GM21447 (cell line): ENCODE results near the gene FCGR3B.
A peak's percentile ranks its signal among the peaks of the same experiment; 100 is the strongest.
"Not testable (repeated sequence)": the region's sequence is repeated elsewhere in the genome, so short reads cannot be mapped to it uniquely, and the experiment has no call there.

Experiments
- ATAC-seq: cut with Tn5 transposase; IDR thresholded peaks from one replicate; pipeline ENCODE4 v1.9.1; 2021; ENCODE audit not compliant: unreplicated experiment

FCGR3B gene

DNA sequence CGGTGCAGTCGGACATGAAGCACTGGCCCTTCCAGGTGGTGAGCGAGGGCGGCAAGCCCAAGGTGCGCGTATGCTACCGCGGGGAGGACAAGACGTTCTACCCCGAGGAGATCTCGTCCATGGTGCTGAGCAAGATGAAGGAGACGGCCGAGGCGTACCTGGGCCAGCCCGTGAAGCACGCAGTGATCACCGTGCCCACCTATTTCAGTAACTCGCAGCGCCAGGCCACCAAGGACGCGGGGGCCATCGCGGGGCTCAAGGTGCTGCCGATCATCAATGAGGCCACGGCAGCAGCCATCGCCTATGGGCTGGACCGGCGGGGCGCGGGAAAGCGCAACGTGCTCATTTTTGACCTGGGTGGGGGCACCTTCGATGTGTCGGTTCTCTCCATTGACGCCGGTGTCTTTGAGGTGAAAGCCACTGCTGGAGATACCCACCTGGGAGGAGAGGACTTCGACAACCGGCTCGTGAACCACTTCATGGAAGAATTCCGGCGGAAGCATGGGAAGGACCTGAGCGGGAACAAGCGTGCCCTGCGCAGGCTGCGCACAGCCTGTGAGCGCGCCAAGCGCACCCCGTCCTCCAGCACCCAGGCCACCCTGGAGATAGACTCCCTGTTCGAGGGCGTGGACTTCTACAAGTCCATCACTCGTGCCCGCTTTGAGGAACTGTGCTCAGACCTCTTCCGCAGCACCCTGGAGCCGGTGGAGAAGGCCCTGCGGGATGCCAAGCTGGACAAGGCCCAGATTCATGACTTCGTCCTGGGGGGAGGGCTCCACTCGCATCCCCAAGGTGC lies 24.2 kb downstream of the FCGR3B start:
- not testable (repeated sequence) for ATAC-seq

DNA sequence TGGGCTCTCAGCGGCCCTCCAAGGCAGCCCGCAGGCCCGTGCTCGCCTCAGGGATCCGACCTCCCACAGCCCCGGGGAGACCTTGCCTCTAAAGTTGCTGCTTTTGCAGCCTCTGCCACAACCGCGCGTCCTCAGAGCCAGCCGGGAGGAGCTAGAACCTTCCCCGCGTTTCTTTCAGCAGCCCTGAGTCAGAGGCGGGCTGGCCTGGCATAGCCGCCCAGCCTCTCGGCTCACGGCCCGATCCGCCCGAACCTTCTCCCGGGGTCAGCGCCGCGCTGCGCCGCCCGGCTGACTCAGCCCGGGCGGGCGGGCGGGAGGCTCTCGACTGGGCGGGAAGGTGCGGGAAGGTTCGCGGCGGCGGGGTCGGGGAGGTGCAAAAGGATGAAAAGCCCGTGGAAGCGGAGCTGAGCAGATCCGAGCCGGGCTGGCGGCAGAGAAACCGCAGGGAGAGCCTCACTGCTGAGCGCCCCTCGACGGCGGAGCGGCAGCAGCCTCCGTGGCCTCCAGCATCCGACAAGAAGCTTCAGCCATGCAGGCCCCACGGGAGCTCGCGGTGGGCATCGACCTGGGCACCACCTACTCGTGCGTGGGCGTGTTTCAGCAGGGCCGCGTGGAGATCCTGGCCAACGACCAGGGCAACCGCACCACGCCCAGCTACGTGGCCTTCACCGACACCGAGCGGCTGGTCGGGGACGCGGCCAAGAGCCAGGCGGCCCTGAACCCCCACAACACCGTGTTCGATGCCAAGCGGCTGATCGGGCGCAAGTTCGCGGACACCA lies 25.0 kb downstream of the FCGR3B start:
- not testable (repeated sequence) for ATAC-seq

- not testable (repeated sequence) for ATAC-seq
These were observed 26.0 kb downstream of the FCGR3B start for GRCh38 chr1:161605024-161605423.

- ATAC-seq = not testable (repeated sequence)
These were observed 33.9 kb downstream of the FCGR3B start for GRCh38 chr1:161597077-161597476.

DNA sequence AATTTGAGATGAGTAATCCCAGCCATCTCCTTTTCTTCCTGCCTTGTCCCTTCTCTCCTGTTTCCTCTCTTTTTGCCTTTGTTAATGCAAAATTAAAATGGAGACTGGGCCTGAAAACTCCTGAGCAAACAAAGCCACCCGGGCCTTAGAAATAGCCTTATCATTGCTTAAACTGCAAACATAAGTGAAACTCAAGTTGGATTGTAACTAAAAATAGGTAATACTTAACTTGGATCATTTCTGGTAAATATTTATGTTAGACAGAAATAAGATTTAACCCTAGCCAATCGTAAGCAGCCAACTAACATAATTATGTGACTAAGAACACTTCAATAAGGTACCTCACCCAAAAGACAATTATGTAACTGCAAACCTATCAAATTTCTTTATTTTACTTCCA lies 35.4 kb downstream of the FCGR3B start:
- ATAC-seq = not testable (repeated sequence)

GRCh38 chr1:161595173-161595572 lies 35.8 kb downstream of the FCGR3B start:
- ATAC-seq = not testable (repeated sequence)

GRCh38 chr1:161594269-161594984 lies 36.5 kb downstream of the FCGR3B start:
- ATAC-seq = not testable (repeated sequence)

DNA sequence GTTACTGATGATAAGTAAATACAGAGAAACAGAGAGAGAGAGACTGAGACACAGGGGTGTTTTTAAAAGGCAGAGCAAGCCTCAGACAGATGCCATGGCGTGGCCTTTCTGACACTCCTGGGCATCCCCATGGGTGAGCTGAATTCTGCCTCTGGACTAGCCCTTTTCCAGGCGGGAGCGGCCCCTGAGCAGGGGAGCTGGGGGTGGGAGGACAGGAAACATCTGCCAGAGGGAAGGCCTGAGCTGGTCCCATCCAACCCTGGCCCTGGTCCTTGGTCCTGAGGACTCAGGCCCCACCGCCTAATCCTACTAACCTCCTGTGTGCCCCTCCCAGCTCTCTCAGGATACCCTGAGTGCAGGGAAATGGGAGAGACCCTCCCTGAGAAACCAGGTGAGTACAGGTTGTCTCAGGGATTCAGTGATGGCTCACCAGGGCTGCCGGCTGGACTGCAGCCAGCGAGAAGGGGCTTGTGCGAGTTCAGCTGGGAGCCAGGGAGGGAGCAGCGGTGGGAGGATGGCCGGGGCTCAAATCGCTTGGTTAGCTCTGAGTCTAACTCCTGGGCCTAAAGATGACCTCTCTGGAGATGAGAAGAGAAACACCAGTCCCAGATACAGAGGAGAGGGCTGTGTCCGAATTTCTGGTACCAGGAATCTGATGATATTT lies 37.8 kb downstream of the FCGR3B start:
- ATAC-seq = not testable (repeated sequence)

DNA sequence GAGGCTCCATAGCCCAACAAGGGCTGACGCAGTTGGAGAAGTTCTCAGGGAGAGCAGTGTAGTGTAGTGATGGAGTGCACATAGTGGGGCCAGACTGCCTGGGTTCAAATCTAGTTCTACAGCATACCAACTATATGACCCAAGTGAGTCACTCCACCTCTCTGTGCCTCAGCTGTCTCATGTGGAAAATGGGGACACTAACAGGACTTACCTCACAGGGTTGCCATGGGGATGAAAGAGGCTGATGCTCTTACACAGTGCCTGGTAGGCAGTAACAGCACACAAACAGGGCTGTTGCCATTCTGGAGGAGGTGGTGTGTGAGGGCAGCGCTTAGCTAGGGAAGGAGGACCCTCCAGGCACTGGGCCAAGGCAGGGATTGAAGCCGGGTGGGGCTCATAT lies 38.4 kb downstream of the FCGR3B start:
- not testable (repeated sequence) for ATAC-seq

- ATAC-seq = not testable (repeated sequence)
These were observed 41.1 kb downstream of the FCGR3B start for GRCh38 chr1:161589920-161590319.

GRCh38 chr1:161589365-161589764 lies 41.6 kb downstream of the FCGR3B start:
- not testable (repeated sequence) for ATAC-seq

GRCh38 chr1:161588596-161588995 lies 42.4 kb downstream of the FCGR3B start:
- not testable (repeated sequence) for ATAC-seq

- ATAC-seq = not testable (repeated sequence)
These were observed 48.1 kb downstream of the FCGR3B start for GRCh38 chr1:161582882-161583281.

DNA sequence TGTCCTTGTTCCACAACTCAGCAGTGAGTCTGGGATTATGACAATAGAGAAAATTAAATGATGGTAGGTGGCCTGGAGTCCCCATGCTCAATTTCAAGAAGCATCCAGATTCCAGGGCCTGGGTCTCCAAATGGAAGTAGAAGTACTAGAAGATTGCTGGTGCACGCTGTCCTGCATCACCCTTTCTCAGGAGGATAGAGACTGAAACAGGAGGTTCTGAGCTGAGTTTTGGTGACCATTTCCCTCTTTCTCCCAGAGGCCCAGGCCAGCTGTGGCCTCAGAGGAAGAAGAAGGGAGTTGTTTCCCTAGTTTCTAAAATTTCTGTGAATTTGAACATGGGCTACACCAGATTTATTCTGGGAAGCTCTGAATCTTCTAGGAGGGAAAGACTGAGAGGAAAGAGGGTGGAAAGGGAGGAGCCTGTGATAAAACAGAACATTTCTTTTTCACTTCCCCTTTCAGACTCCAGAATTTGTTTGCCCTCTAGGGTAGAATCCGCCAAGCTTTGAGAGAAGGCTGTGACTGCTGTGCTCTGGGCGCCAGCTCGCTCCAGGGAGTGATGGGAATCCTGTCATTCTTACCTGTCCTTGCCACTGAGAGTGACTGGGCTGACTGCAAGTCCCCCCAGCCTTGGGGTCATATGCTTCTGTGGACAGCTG lies 50.0 kb downstream of the FCGR3B start:
- peak; percentile 69 for ATAC-seq

- not testable (repeated sequence) for ATAC-seq
These were observed 51.0 kb downstream of the FCGR3B start for GRCh38 chr1:161579856-161580507.

DNA sequence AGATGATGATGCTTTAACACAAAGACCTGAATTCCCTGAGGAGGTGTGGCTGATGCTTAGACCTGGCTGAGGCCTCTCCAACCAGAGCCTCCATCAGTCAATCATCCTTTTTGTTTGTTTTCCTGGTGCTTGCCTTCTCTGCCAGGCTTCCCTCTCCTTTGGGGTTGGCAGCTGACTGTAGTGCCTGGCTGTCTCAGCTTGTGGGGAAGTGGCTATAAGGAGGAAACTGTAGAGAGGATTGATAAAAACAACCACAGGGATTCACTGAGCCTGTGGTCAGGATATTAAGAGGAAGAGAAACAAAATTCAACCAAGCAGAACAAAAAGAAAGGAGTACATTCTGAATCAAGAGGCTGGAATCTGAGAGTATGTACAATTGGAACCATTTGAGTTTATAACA lies 54.3 kb downstream of the FCGR3B start:
- ATAC-seq = not testable (repeated sequence)
